ENCODE measurements around the gene RBMS3.

Gene RBMS3

DNA sequence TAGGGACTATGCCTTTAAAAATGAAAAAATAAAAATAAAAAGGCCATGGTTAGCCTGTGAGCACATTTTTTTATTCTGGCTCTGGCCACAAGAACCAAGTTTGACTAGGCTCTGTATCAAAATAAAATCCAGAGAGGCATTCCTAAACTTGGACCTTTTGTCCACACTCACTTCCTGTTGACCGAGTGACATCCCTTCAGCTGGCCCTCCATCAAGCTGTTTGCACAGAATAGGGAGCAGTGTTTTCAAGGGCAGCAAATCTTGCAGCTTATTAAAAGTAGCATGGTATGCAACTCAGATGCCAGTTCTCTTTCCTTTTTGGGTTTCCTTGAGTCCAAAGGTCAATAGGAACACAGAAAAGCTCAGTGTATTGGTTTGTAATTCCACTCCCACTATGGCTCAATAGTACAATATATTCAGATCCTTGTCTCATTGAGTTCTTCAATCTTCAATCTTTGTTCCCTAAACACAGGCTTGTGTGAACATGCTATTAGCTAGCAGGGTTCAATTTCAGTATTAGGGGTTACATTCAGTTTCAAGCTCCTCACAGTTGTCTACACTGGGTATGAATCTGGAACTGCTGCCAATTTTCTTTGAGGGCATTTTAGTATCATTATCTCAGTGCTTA lies 244.5 kb downstream of the RBMS3 start:
- peak; percentile 24 for DNase-seq (ENCODE audit: low spot score)

DNA sequence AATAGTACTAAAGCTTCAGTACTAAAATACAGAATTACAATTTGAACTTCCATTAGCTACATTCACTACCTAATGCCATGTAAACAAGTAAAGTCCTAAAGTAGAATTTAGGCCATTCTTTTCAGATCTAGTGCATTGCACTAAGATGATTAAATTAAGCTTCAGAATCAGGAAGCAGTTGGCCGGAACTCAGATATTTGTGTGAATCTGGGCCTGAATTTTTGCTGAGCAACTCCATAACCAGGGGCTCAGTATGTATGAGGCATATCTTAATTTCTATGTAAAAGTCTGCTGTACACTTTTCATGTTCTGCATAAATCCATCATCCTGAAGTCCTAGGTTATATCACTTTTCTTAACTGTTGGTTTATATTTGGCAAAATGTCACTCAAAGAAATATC lies 246.4 kb downstream of the RBMS3 start:
- DNase-seq (ENCODE audit: low spot score), result no peak

DNA sequence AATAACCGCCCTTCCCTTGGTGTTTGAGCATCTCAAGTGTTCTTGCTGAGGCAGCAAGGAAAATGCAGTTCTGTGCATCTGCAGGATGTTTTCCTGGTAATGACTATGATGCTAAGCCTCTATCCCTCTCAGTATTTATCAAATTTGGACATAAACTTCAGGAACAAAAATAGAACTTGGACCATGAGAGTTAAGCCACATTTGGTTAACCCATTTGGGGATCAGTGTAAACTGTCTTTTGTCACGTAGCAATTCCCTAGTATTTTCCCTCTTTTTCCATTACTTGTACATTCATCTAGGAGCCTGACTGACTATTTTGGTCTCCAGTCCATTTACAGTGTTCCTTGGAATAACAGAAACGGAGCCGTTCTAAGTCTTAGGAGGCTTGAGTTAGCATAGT lies 250.8 kb downstream of the RBMS3 start:
- no peak for DNase-seq (ENCODE audit: low spot score)

DNA sequence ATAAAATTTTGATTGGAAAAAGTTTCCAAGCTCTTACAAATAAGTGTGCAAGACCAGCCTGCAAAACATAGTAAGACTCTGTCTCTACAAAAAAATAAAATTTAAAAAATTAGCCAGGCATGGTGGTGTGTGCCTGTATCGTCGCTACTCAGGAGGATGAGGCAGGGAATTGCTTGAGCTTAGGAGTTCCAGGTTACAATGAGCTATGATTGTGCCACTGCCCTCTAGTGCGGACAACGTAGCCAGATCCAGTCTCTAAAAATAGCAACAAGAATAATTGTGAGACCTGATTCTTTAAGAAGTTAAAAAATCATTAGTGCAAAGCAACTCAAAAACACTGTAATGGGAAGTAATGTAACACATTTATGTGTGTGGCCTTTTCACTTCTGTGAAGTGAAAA lies 251.6 kb downstream of the RBMS3 start:
- DNase-seq (ENCODE audit: low spot score), result no peak

DNA sequence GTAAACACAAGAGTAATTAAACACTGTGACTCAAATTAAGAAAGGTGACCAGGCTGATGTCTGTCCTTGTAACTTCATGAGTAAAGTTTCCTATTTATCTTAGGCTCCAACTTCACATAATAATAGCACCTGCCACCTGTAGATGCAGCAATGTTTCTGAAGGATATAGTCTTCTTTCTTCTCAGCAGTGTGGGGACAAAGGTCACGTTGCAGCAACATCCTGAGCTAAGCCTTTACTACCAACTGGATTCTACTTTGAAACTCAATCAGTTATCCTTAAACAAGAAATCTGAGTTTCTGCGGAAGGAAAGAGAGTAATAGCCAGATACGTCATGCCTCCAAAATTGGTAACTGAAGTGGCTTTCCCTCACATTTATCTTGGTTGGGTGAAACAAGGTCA lies 253.1 kb downstream of the RBMS3 start:
- no peak for DNase-seq (ENCODE audit: low spot score)

DNA sequence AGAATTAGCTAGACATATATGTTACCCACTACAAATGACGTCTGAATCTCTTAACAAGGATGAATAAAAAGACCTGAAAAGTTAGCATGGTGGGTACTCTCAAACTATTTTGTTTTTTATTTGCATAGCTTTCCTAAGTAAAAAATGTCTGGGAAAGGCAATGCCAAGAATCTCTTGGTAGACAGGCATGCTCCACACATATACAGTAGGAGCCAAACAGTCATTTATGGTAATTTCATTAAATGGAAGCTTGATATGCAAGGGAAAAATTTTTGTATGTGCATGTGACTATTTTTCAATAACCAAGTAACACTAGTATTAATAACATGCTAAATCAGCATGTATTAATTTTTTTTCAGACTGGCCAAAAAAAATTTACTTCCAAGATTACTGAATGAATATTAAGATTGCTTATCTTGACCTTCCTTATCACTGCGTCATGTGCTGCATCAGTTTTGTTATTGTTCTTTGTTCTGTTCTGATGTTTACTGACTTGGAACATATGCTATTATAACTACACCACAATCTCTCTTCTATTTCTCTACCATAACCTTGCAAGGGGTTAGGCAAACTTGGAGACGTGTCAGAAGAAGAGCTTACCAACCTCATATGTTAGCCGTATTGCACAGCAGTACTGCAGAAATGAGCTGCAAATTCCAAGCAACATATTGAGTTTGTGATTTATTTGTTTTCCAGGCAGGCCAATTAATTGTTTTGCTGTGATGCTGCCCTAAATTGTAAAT lies 255.3 kb downstream of the RBMS3 start:
- no peak for DNase-seq (ENCODE audit: low spot score)

DNA sequence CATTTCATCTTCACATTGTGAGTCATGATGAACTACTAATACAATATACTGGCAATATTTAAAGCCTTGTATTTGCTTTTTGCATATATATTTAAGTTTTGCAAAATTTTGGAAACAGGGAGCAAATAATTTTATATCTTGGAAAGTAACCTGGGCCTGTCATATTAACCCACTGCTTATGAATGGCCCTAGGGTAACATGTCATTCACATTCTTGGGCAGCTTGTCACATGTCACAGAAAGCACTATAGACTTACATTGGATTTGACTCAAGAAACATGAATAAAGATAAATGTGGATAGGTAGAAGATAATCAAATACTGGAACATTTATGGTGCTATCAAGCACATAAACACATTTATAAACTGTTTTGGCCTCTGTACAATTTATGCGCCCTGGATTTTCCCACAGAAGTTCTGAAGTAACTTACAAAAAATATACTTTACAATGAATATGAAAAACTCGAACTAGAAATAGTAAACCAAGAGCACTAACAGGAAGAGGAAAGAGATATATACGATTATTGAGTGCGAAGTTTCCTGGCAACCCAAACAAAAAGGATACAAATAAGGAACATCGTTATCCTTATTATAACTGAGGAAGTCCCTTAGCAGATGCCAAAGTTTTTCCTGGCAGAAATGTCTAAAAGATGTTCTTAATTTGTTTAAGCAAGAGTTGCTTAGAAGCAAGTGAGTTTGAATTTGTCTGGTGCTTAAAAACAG lies 257.2 kb downstream of the RBMS3 start:
- no peak for DNase-seq (ENCODE audit: low spot score)

DNA sequence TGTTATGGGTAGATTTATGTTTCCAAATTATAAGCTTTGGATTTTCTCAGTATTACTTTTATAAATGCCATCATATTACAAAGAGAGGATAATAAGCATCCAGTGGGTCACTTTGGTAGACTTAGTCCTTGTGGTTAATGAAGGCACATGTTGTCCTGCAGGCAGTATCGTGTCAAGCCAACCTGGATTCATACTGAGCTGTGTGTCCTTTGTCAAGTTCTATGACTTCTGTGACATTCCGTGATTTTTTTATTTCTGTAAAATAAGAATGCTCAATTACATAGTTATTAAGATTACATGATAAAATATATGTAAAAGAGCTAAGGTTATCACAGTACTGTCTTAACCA lies 257.7 kb downstream of the RBMS3 start:
- DNase-seq (ENCODE audit: low spot score), result no peak

DNA sequence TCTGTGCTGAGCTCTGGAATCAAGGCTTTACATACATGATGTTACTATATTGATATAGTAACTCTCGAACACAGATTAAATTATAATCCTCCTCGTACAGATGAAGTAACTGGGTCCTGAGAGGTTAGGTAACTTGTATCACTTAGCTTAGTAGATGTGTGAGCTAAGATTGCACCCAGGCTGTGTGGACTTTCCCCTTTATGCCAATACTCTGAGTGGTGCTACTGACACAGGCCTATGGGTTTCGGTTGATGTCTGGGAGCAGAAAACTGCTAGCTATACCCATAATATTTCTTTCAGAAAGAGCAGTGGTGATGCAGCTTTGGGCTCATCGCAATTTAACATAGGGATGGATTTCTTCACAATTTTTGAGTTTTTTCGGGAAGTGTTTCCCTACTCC lies 259.7 kb downstream of the RBMS3 start:
- DNase-seq (ENCODE audit: low spot score), result no peak

DNA sequence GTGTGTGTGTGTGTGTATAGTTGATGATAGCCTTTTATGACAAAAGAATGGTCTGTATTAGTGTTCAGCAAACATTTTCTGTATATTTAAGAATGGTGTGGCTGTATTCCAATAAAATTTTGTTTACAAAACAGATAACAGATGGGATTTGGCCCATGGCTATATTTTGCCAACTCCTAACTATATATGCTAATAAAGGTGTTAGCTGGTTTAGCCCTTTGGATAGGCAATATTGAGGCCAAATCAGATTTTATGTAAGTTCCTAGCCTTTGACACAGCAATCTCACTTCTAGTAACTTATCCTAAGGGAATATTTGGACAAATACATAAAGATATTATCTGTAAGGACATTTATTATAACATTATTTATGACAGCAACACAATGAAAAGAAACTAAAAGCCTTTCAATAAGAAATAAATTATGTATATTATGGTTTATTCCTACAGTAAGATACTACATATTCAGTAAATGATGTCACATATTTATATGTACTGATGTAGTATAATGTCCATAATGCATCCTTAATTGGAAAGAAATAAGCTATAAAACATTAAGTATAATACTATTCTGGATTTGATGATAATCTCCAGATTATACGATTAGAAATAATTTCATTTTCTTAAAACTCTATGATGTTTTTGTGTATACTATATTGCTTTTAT lies 264.0 kb downstream of the RBMS3 start:
- no peak for DNase-seq (ENCODE audit: low spot score)

DNA sequence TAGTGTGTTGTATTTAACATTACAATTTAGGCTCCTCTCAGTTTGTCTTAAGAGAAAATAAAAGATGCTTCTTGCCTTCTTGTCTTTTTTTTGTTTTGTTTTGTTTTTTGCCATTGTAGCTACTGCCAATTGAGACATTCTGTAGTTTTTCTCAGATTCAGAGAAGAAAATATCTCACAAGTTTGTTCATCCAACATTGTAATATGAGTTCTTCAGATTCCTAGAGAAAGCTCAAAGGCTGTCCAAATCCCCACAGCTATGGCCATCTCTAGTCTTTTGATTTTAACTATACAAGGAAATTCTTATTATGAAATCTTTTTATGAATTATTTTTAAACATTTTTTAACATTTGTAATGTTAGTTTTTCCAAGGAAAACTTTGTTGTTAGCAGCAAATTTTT lies 264.7 kb downstream of the RBMS3 start:
- no peak for DNase-seq (ENCODE audit: low spot score)

DNA sequence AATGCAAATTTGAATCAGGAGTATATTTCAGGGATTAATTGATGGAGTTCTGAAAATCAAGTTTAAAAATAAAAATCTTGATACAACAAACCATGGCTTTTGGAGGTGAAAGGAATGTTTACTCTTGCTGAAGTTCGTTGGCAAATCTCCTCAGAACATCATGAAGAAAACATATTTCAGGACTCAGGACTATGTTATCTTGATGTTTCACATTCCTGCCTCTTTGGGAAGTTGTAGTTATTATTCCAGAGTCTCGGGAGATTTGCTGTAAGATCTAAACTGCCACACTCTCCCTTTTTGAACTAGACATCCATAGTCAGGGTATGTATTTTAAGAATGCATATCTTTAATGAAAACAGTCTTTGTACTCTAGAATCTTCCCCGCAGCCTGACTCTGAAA lies 271.2 kb downstream of the RBMS3 start:
- no peak for DNase-seq (ENCODE audit: low spot score)

DNA sequence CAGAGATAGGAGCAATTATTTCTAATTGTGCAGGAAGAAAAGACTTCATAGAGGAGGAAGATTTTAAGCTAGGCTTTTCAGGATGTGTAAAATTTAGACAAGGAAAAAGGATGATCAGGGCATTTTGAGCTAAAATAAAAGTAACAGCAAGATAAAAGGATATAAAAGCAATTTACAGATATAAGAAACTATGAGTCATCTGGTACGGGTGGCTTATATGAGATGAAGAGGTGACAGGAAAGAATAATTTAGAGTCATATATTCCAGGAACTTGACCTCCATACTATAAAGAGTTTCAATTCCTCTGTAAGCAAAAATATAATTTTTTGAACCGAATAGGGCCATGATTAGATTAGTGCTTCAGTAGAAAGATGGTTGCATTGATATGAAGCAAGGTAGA lies 273.7 kb downstream of the RBMS3 start:
- no peak for DNase-seq (ENCODE audit: low spot score)

DNA sequence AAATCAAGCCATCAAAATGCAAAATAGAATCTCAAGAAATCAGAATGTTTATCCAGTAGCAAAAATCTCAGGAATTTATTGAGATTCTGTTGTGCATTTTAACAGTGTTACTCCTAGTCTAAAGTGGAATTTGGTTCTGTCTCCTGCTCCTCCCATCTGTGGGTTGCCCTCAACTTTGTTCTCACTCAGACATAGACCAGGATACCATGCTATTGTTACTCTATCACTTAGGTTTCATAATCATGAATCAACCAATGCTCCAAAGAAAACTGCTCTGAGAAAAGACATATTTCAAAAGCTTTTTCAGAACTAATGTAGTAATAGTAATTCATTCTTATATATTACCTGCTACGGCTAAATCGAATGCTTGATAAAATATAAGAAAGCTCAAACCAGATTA lies 274.7 kb downstream of the RBMS3 start:
- DNase-seq (ENCODE audit: low spot score), result no peak

DNA sequence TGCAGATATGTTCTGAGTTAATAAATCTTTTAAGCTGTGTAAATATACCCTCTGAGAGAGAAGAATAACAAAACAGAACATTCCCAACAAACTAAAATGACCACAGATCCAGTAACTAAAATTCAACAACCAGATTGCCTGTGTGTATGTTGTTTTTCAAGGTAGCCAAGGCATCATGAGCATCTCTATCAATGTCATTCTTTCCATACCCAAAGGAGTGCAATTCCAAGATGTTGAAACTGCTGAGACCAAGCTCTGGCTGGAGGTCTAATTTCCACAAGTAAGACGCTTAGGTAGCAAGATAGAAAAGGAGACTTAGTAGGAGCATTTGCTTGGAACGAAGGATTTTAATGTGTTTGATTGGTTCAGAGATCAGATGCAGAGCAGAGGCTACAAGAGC lies 276.3 kb downstream of the RBMS3 start:
- DNase-seq (ENCODE audit: low spot score), result no peak

DNA sequence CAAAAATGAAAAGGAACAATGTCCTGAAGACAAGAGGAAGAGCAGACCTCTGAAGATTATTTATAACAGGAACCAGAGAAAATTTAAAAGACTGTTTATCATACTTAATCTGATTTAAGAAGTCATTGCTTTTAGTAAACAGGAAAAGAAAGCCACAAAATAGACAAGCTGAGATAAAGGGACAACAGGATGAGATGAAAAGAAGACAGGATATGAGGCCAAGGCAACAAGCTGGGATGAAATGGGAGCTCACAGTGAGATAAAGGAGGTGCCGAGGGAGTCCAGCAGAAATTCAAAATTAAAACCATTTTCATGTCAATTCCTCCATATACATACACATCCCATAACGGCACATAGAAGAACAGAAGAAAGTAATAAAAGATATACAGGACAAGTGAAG lies 277.0 kb downstream of the RBMS3 start:
- no peak for DNase-seq (ENCODE audit: low spot score)

DNA sequence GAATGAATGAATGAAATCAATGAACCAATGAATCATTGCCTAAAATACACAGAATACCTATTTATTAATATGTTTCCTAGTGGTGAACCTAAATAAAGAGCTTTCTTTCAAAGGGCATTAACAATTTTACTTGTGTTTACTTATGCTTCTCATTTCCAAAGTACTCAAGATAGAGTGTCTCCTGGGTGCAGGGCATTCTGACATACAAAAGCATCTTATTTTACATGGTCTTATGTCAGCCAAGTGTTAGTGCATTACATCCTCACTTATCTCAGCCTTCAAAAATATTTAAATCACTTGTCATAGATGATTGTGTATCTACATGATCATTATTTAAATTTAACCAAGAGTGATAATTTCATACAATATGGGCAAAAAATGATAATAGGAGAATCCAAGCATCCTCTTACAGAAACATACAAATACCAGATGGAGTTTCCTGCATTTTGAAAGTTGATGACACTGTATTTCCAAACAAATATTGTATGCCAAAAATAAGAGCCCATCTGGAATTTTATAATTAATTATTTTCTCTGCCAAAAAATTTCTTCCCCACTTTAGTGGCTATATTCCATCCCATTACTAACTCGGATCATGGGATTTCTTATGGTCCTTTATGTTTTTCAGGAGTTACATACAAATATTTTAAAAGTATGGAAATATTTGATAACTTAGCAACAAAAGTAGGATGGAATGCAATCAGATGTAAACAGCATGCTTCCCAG lies 279.0 kb downstream of the RBMS3 start:
- DNase-seq (ENCODE audit: low spot score), result no peak

DNA sequence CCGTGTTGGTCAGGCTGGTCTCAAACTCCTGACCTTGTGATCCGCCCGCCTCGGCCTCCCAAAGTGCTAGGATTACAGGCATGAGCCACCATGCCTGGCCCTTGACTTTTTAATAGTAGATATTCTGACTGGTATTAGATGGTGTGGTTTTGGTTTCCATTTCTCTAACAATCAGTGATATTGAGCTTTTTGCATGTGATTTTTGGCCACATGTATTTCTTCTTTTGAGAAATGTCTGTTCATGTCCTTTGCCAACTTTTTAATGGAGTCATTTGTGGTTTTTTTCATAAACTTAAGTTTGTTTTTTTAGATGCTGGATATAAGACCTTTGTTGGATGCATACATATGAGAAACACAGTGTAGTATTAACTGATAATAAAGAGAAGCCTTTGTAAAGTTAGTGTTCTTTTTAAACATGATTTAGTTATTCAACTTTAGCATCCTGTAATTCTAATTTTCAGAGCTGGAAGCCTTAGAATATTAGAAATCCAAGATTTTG lies 280.8 kb downstream of the RBMS3 start:
- DNase-seq (ENCODE audit: low spot score), result no peak

DNA sequence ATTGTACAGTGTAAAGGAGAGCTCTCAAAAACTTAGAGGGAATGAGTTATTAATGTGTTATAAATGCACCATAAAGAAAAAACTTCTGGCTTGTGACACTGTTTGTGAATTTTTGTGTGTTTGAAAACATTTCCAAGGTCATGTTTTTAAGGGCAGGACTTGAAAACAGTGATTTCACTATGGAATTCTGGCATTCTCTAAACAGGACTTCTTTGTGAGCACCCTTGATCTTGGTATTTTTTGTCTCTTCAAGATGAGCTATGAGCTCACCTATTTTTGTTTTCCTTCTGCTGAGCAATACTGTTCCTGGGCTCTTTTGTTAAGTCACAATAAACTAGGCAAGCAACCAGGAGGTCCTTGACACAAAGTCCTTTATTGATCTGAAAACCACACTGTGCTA lies 284.4 kb downstream of the RBMS3 start:
- no peak for DNase-seq (ENCODE audit: low spot score)

DNA sequence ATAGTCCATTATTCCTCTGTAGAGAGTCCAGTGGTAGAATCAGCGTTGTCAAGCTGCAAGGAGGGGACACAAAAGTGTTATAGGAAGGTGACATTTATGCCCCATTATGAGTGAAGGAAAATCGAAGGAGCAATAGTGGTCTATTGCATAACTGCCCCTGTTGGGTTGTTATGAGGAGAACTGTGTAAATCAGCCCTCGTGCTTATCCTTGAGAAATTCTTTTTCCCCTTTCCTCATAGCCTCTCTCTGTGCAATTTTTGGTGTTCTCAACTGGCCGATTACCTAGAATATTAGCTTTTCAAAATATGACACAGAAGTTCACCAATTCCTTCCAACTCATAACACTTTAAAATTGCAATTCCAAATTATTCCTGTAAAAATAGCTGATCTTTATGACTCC lies 286.6 kb downstream of the RBMS3 start:
- DNase-seq (ENCODE audit: low spot score), result no peak

DNA sequence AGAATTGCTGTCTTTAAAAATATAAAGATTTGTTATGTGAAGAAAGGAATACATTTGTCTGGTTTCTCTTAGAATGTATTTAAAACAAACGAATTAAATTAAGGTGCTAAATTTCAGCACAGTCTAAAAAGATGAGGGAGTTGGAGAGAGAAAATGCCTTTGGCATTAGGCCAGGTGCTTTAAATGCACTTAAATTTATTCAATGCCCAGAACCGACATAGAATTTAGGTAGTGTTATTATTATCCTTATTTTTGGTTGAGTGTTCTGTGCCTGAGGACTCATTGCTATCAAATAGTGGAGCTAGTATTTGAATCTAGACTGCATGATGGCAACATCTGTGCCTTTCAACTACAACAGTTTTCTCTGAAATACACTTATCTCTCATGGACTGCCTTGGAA lies 287.5 kb downstream of the RBMS3 start:
- peak; percentile 14 for DNase-seq (ENCODE audit: low spot score)

DNA sequence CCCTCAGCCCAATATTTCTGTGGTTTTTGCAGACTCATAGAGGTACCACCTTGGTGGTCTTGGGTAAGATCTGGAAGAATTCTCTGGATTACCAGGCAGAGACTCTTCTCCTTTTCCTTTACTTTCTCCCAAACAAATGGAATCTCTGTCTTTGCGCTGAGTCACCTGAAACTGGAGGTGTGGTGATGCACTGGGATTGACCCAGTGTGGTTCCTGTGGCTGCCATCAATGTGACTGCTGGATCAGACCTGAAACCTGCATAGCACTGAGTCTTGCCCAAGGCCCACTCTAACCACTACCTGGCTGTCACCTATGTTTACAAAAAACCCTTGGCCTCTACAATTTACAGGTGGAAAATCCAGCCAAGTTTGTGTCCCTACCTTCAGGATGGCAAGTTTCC lies 295.3 kb downstream of the RBMS3 start:
- DNase-seq (ENCODE audit: low spot score), result no peak
